Motor neuron (in vitro differentiated cells): ENCODE data around the gene RUNX3. TPM values are rescaled to one million over a fixed set of nuclear protein-coding genes. Genes with fewer than 3 reads are reported as not detected.
"Not testable (repeated sequence)": the region's sequence is repeated elsewhere in the genome, so short reads cannot be mapped to it uniquely, and the experiment has no call there.

ENCODE experiments used
- ATAC-seq, 8 experiments: fragments of 200-7000 bp; cut with Tn5 transposase; replicated peaks in 6 of 8; 2 replicates each; pipeline ENCODE4 v1.8.0; 2021; ENCODE audit warnings: mild to moderate bottlenecking in 8 of 8, moderate library complexity in 8 of 8
- H3K27ac ChIP-seq, 2 donors: fragments of 250-450 bp; sonication (Bioruptor Pico); 2 replicates each; pipeline ENCODE4 v1.9.0; 2021; ENCODE audit warnings: antibody characterized with exemption in 2 of 2, mild to moderate bottlenecking in 2 of 2, moderate library complexity in 1 of 2
- H3K4me1 ChIP-seq, 2 donors: fragments of 250-450 bp; sonication (Bioruptor Pico); replicated peaks in 1 of 2; 2 replicates each; pipeline ENCODE4 v1.6.1; 2021; ENCODE audit warnings: antibody characterized with exemption in 2 of 2, mild to moderate bottlenecking in 2 of 2, moderate library complexity in 1 of 2
- H3K4me3 ChIP-seq, 5 donors: fragments of 250-450 bp; sonication (Bioruptor Pico); 2 replicates each; pipeline ENCODE4 v1.9.0; 2021; ENCODE audit warnings: antibody characterized with exemption in 5 of 5, mild to moderate bottlenecking in 5 of 5, moderate library complexity in 4 of 5
- WGBS, 10 experiments: fragments of 450-650 bp; shearing (Covaris generic); methylation state at CpG; one replicate each; pipeline ENCODE4 v1.0.0; 2022; 5-methylcytosine and 5-hydroxymethylcytosine counted together
- in situ Hi-C, 9 experiments: fragments of 400-800 bp; cut with MboI; loops; one replicate each; pipeline ENCODE4 v1.15.0; 2021; ENCODE audit warnings: low sequenced_read_pairs in 9 of 9, low pct_unique_long_range_greater_than_20kb in 2 of 9; ENCODE audit not compliant: unreplicated experiment in 9 of 9
- total RNA-seq, 8 experiments: library from RNA; unstranded; fragments of 300-600 nt; gene quantifications; 2 replicates each; pipeline versions ENCODE4 v1.2.3 to v1.2.4, GENCODE V29; 2022

RUNX3 gene
- 1 to 10 TPM in 2 of 8 experiments, under 1 TPM in 5, not detected in 1; 0.05 to 9.7 (median 0.21) TPM for total RNA-seq

GRCh38 chr1:24930260-24931145 is at the start of gene RUNX3:
RUNX3 (minus strand) TSS chr1:24930276; CDS start chr1:24929868, 408 bp downstream.
- peak in 6 of 8 experiments; percentile 2 to 71 (median 30) for ATAC-seq
- H3K4me3 ChIP-seq, result peak within 1 kb of the TSS in 1 of 5 donors; percentile 9
- H3K4me1 ChIP-seq, result peaks cover 0 to 8% of the 10 kb centered on the region in 2 donors
- WGBS, 10 experiments, result 0 to 100% (median 9%) methylated on average over 1 to 26 of the region's 88 CpGs
- no peak within 1 kb of the TSS for H3K27ac ChIP-seq
- in situ Hi-C loops, result loop anchor here in 3 of 9 experiments (10.0 to 25.0 kb wide), 4 partner anchors 104 to 282 kb away; no protein-coding TSS in a partner anchor

- H3K4me1 ChIP-seq, ATAC-seq, H3K4me3 ChIP-seq, in situ Hi-C loops, H3K27ac ChIP-seq: not testable (repeated sequence)
- WGBS, 10 experiments, result 0 to 82% (median 55%) methylated on average over 1 to 4 of the region's 4 CpGs
Observed at GRCh38 chr1:24979232-24979631, 49.2 kb upstream of the RUNX3 start.

GRCh38 chr1:24978383-24979032 is 48.4 kb upstream of the RUNX3 start:
- in situ Hi-C loops, result no loop called here
- Histone ChIP-seq H3K27ac (no peak overlapping the region), H3K4me3 (no peak overlapping the region), H3K4me1 (no peaks in the 10 kb centered on the region)
- WGBS, 10 experiments, result 44 to 100% (median 74%) methylated on average over 1 to 8 of the region's 9 CpGs; no CpG with 5 or more reads in 2 of the 10 experiments
- no peak for ATAC-seq

- no peak for ATAC-seq
- H3K4me1 ChIP-seq, result peaks cover 5 to 6% of the 10 kb centered on the region in 2 donors
- H3K4me3 ChIP-seq, result no peak overlapping the region
Observed at GRCh38 chr1:24975391-24975790, 45.3 kb upstream of the RUNX3 start.

GRCh38 chr1:24973315-24973714 is 43.2 kb upstream of the RUNX3 start:
- WGBS, 10 experiments, result 44 to 94% (median 70%) methylated on average over 1 to 5 of the region's 5 CpGs; no CpG with 5 or more reads in 5 of the 10 experiments
- in situ Hi-C loops, result no loop called here

More at GRCh38 chr1:24975391-24975790, 45.3 kb upstream of the RUNX3 start:
- no peak overlapping the region for H3K27ac ChIP-seq
- 0 to 95% (median 83%) methylated on average over 1 to 2 of the region's 2 CpGs; no CpG with 5 or more reads in 2 of the 10 experiments for WGBS, 10 experiments
- in situ Hi-C loops, result no loop called here

GRCh38 chr1:24972915-24973242 is 42.8 kb upstream of the RUNX3 start:
- in situ Hi-C loops, result no loop called here
- WGBS, 10 experiments, result 60 to 100% (median 83%) methylated on average over 1 to 6 of the region's 6 CpGs; no CpG with 5 or more reads in 5 of the 10 experiments
- Histone ChIP-seq H3K27ac (no peak overlapping the region), H3K4me1 (peaks cover 5 to 6% of the 10 kb centered on the region in 2 donors), H3K4me3 (no peak overlapping the region)
- ATAC-seq, result no peak

More at GRCh38 chr1:24973315-24973714, 43.2 kb upstream of the RUNX3 start:
- no peak for ATAC-seq
- H3K27ac ChIP-seq, result no peak overlapping the region
- peaks cover 5 to 6% of the 10 kb centered on the region in 2 donors for H3K4me1 ChIP-seq
- no peak overlapping the region for H3K4me3 ChIP-seq

- in situ Hi-C loops, result no loop called here
- Histone ChIP-seq H3K27ac (no peak overlapping the region), H3K4me1 (peaks cover 5 to 6% of the 10 kb centered on the region in 2 donors), H3K4me3 (no peak overlapping the region)
- WGBS, 10 experiments, result 30 to 93% (median 58%) methylated on average over 1 to 7 of the region's 8 CpGs; no CpG with 5 or more reads in 2 of the 10 experiments
- ATAC-seq, result peak in 6 of 8 experiments; percentile 20 to 53 (median 28)
Observed at GRCh38 chr1:24972221-24972914, 42.3 kb upstream of the RUNX3 start.

GRCh38 chr1:24970926-24971875 is 41.1 kb upstream of the RUNX3 start:
- ATAC-seq, result peak in 3 of 8 experiments; percentile 3 to 20 (median 18)
- peaks cover 5 to 6% of the 10 kb centered on the region in 2 donors for H3K4me1 ChIP-seq
- 68 to 90% (median 80%) methylated on average over 1 to 8 of the region's 23 CpGs; no CpG with 5 or more reads in 3 of the 10 experiments for WGBS, 10 experiments
- no peak overlapping the region for H3K4me3 ChIP-seq
- H3K27ac ChIP-seq, result no peak overlapping the region
- in situ Hi-C loops, result no loop called here

GRCh38 chr1:24970399-24970753 is 40.3 kb upstream of the RUNX3 start:
- no peak overlapping the region for H3K4me3 ChIP-seq
- peak; percentile 66 to 95 (median 86) for ATAC-seq
- 20 to 53% (median 36%) methylated on average over 1 to 12 of the region's 13 CpGs; no CpG with 5 or more reads in 4 of the 10 experiments for WGBS, 10 experiments
- peaks cover 5 to 6% of the 10 kb centered on the region in 2 donors for H3K4me1 ChIP-seq
- in situ Hi-C loops, result no loop called here
- H3K27ac ChIP-seq, result no peak overlapping the region

- Histone ChIP-seq H3K27ac (no peak overlapping the region), H3K4me1 (peaks cover 5 to 6% of the 10 kb centered on the region in 2 donors), H3K4me3 (no peak overlapping the region)
- 40 to 73% (median 50%) methylated on average over 6 to 18 of the region's 26 CpGs; no CpG with 5 or more reads in 5 of the 10 experiments for WGBS, 10 experiments
- in situ Hi-C loops, result no loop called here
- peak in 1 of 8 experiments; percentile 26 for ATAC-seq
Observed at GRCh38 chr1:24969596-24970398, 39.7 kb upstream of the RUNX3 start.

GRCh38 chr1:24968941-24969585 is 39.0 kb upstream of the RUNX3 start:
- Histone ChIP-seq H3K27ac (no peak overlapping the region), H3K4me3 (no peak overlapping the region), H3K4me1 (peaks cover 5 to 6% of the 10 kb centered on the region in 2 donors)
- 39 to 100% (median 84%) methylated on average over 1 to 9 of the region's 14 CpGs; no CpG with 5 or more reads in 1 of the 10 experiments for WGBS, 10 experiments
- in situ Hi-C loops, result no loop called here
- ATAC-seq, result no peak
